HEK293 (cell line): ENCODE measurements around the gene PPP4R1.

ENCODE experiments used
- CTCF ChIA-PET: fragments of 350-600 bp; formaldehyde crosslinking; extraction: SDS; loops from one replicate; lab custom pipeline; 2021; ENCODE audit warnings: antibody characterized with exemption; lab: Yijun Ruan, JAX
- POLR2A ChIA-PET: fragments of 300-600 bp; formaldehyde crosslinking; extraction: SDS; loops from one replicate; lab custom pipeline; 2020; ENCODE audit warnings: antibody characterized with exemption, inconsistent platforms; lab: Yijun Ruan, JAX
- H3K27ac ChIP-seq: fragments of 200-500 bp; sonication (Bioruptor generic); 2 replicates; pipeline ENCODE4 v1.5.1; 2014; ENCODE audit warnings: low read depth, low read length, control low read depth, inconsistent platforms; ENCODE audit errors: extremely low read depth
- H3K36me3 ChIP-seq, 2 experiments: fragments of 200-500 bp in 1 of 2; sonication (Bioruptor generic) in 1 of 2; 1 replicate in 1 of 2; 2 replicates in 1 of 2; pipeline ENCODE4 v1.5.1; 2014 to 2017; ENCODE audit warnings: inconsistent platforms in 2 of 2, low read length in 2 of 2; ENCODE audit not compliant: control insufficient read depth in 2 of 2, insufficient read depth in 1 of 2
- H3K4me1 ChIP-seq: fragments of 200-500 bp; sonication (Bioruptor generic); 2 replicates; pipeline ENCODE4 v1.5.1; 2014; ENCODE audit warnings: mild to moderate bottlenecking, low read length, inconsistent platforms; ENCODE audit not compliant: control insufficient read depth, insufficient read depth
- H3K4me3 ChIP-seq: 2 replicates; pipeline ENCODE4 v1.5.1; 2011; ENCODE audit warnings: low read depth, mild to moderate bottlenecking, control low read depth, low read length, moderate library complexity
- H3K9me3 ChIP-seq: fragments of 200-500 bp; sonication (Bioruptor generic); 2 replicates; pipeline ENCODE4 v1.5.1; 2014; ENCODE audit warnings: low read depth, low read length, inconsistent platforms; ENCODE audit not compliant: control insufficient read depth, insufficient read depth
- AEBP2 ChIP-seq: fragments of 450-650 bp; formaldehyde crosslinking; IDR thresholded peaks from 2 replicates; pipeline ENCODE4 v1.5.1; 2016; ENCODE audit warnings: missing biosample characterization, missing genetic modification characterization, borderline replicate concordance
- GFI1B ChIP-seq: fragments of 450-650 bp; formaldehyde crosslinking; IDR thresholded peaks from 2 replicates; pipeline ENCODE4 v1.5.1; 2016; ENCODE audit warnings: missing biosample characterization, missing genetic modification characterization
- KLF1 ChIP-seq: fragments of 450-650 bp; formaldehyde crosslinking; IDR thresholded peaks from 2 replicates; pipeline ENCODE4 v1.5.1; 2016; ENCODE audit warnings: missing biosample characterization, missing genetic modification characterization
- KLF10 ChIP-seq: fragments of 450-650 bp; IDR thresholded peaks from 2 replicates; pipeline ENCODE4 v1.5.1; 2018; ENCODE audit warnings: missing biosample characterization, mild to moderate bottlenecking, missing genetic modification characterization
- KLF16 ChIP-seq: fragments of 450-650 bp; formaldehyde crosslinking; IDR thresholded peaks from 2 replicates; pipeline ENCODE4 v1.5.1; 2017; ENCODE audit warnings: missing biosample characterization, missing genetic modification characterization
- KLF17 ChIP-seq: fragments of 450-650 bp; formaldehyde crosslinking; IDR thresholded peaks from 2 replicates; pipeline ENCODE4 v1.5.1; 2016; ENCODE audit warnings: missing biosample characterization, missing genetic modification characterization
- KLF7 ChIP-seq: fragments of 450-650 bp; formaldehyde crosslinking; IDR thresholded peaks from 2 replicates; pipeline ENCODE4 v1.5.1; 2016; ENCODE audit warnings: missing biosample characterization, missing genetic modification characterization, borderline replicate concordance
- PRDM1 ChIP-seq: fragments of 450-650 bp; formaldehyde crosslinking; IDR thresholded peaks from 2 replicates; pipeline ENCODE4; 2016; ENCODE audit warnings: missing biosample characterization, missing genetic modification characterization
- PRDM10 ChIP-seq: fragments of 450-650 bp; formaldehyde crosslinking; IDR thresholded peaks from 2 replicates; pipeline ENCODE4 v1.5.1; 2016; ENCODE audit warnings: missing biosample characterization, missing genetic modification characterization
- ZEB2 ChIP-seq: fragments of 450-650 bp; formaldehyde crosslinking; IDR thresholded peaks from 2 replicates; pipeline ENCODE4 v1.5.1; 2016; ENCODE audit warnings: missing biosample characterization, missing genetic modification characterization
- ZFHX2 ChIP-seq: fragments of 450-650 bp; formaldehyde crosslinking; conservative IDR thresholded peaks from 2 replicates; pipeline ENCODE4 v1.5.1; 2016; ENCODE audit warnings: missing biosample characterization, missing genetic modification characterization
- ZNF148 ChIP-seq: fragments of 450-650 bp; formaldehyde crosslinking; IDR thresholded peaks from 2 replicates; pipeline ENCODE4 v1.5.0; 2017; ENCODE audit warnings: missing biosample characterization, missing genetic modification characterization, borderline replicate concordance
- ZNF23 ChIP-seq: fragments of 450-650 bp; formaldehyde crosslinking; IDR thresholded peaks from 2 replicates; pipeline ENCODE4 v1.5.1; 2016; ENCODE audit warnings: missing biosample characterization, missing genetic modification characterization, borderline replicate concordance
- ZNF302 ChIP-seq: fragments of 450-650 bp; formaldehyde crosslinking; IDR thresholded peaks from 2 replicates; pipeline ENCODE4 v1.5.1; 2016; ENCODE audit warnings: missing biosample characterization, missing genetic modification characterization, low read depth
- ZNF335 ChIP-seq: fragments of 450-650 bp; formaldehyde crosslinking; conservative IDR thresholded peaks from 2 replicates; pipeline ENCODE4 v1.5.1; 2016; ENCODE audit warnings: missing biosample characterization, missing genetic modification characterization
- ZNF558 ChIP-seq: fragments of 450-650 bp; formaldehyde crosslinking; IDR thresholded peaks from 2 replicates; pipeline ENCODE4 v1.5.1; 2016; ENCODE audit warnings: missing biosample characterization, missing genetic modification characterization
- ZNF585B ChIP-seq: fragments of 450-650 bp; formaldehyde crosslinking; IDR thresholded peaks from 2 replicates; pipeline ENCODE4 v1.5.1; 2016; ENCODE audit warnings: missing biosample characterization, missing genetic modification characterization
- ZNF600 ChIP-seq: fragments of 450-650 bp; formaldehyde crosslinking; IDR thresholded peaks from 2 replicates; pipeline ENCODE4 v1.5.1; 2016; ENCODE audit warnings: missing biosample characterization, missing genetic modification characterization
- ZNF677 ChIP-seq: fragments of 450-650 bp; IDR thresholded peaks from 2 replicates; pipeline ENCODE4 v1.5.0; 2018; ENCODE audit warnings: missing biosample characterization, mild to moderate bottlenecking, missing genetic modification characterization, moderate library complexity
- ZSCAN23 ChIP-seq: fragments of 450-650 bp; formaldehyde crosslinking; IDR thresholded peaks from 2 replicates; pipeline ENCODE4 v1.5.1; 2016; ENCODE audit warnings: missing biosample characterization, missing genetic modification characterization

Gene PPP4R1

GRCh38 chr18:9619056-9619455 lies 4.7 kb upstream of the PPP4R1 start (continued):
- TF ChIP-seq PRDM10 (no peak), ZNF335 (tag by site-specific recombination) (no peak)

- Histone ChIP-seq H3K27ac (no peak overlapping the region), H3K9me3 (no peaks in the 10 kb centered on the region), H3K4me3 (no peak overlapping the region), H3K4me1 (peaks cover 7% of the 10 kb centered on the region; the same call in 1 of the 2 replicates), H3K36me3 (peaks cover 0 to under 1% of the 10 kb centered on the region in 2 experiments; a peak in 1 of 3 replicates)
- TF ChIP-seq ZNF335 (tag by site-specific recombination) = 0 out of 2 replicates have a peak, but pooled peaks have one; percentile 19
- TF ChIP-seq PRDM10 = peak; percentile 75
- TF ChIP-seq PRDM1 = peak; percentile 61; the same call in 1 of the 2 replicates
- TF ChIP-seq ZNF600 = 0 out of 2 replicates have a peak, but pooled peaks have one; percentile 29
- TF ChIP-seq ZNF302 (tag by site-specific recombination) = no peak
- ChIA-PET CTCF (interaction anchor here (0.7 to 0.9 kb wide), 3 partner anchors 11 to 374 kb away, joined by 3 to 4 read pairs (median 3); no protein-coding TSS in a partner anchor), POLR2A (interaction anchor here (0.9 kb wide), 1 partner anchor 83 kb away, joined by 3 read pairs; no protein-coding TSS in a partner anchor)
These were observed 2.7 kb upstream of the PPP4R1 start for GRCh38 chr18:9617006-9617542.

- POLR2A ChIA-PET = interaction anchor here (1.1 to 1.3 kb wide), 2 partner anchors 14 to 84 kb away, joined by 4 to 8 read pairs; no protein-coding TSS in a partner anchor
- H3K36me3 ChIP-seq = peaks cover 0 to 8% of the 10 kb centered on the region in 2 experiments
- no peak overlapping the region for H3K4me3 ChIP-seq
- H3K27ac ChIP-seq = no peak overlapping the region
- CTCF ChIA-PET = interaction anchor here (1.6 kb wide), 1 partner anchor 41 kb away, joined by 6 read pairs; no protein-coding TSS in a partner anchor
- H3K9me3 ChIP-seq = no peaks in the 10 kb centered on the region
- peaks cover 9% of the 10 kb centered on the region; the same call in 1 of the 2 replicates for H3K4me1 ChIP-seq
- TF ChIP-seq ZNF677 (tag by site-specific recombination) (no peak), ZNF558 (tag by site-specific recombination) (no peak), KLF1 (tag by site-specific recombination) (no peak), ZNF585B (tag by site-specific recombination) (no peak), KLF17 (tag by site-specific recombination) (no peak), KLF16 (tag by site-specific recombination) (no peak), AEBP2 (no peak), ZFHX2 (tag by site-specific recombination) (no peak), KLF10 (no peak), ZEB2 (tag by site-specific recombination) (no peak), ZSCAN23 (no peak), KLF7 (tag by site-specific recombination) (no peak), GFI1B (tag by site-specific recombination) (no peak), ZNF148 (tag by site-specific recombination) (no peak), ZNF23 (no peak)
These were observed 1.7 kb upstream of the PPP4R1 start for GRCh38 chr18:9616049-9616448.
